NCI-H1092 treated with DMSO at 0.1 percent for 48 hours (cell line): ENCODE results near the gene NAP1L1.
A peak's percentile ranks its signal among the peaks of the same experiment; 100 is the strongest.

Experiments used
- DNase-seq: peaks from one replicate; lab custom pipeline; 2025; lab: John Stamatoyannopoulos, UW

Gene NAP1L1

DNA sequence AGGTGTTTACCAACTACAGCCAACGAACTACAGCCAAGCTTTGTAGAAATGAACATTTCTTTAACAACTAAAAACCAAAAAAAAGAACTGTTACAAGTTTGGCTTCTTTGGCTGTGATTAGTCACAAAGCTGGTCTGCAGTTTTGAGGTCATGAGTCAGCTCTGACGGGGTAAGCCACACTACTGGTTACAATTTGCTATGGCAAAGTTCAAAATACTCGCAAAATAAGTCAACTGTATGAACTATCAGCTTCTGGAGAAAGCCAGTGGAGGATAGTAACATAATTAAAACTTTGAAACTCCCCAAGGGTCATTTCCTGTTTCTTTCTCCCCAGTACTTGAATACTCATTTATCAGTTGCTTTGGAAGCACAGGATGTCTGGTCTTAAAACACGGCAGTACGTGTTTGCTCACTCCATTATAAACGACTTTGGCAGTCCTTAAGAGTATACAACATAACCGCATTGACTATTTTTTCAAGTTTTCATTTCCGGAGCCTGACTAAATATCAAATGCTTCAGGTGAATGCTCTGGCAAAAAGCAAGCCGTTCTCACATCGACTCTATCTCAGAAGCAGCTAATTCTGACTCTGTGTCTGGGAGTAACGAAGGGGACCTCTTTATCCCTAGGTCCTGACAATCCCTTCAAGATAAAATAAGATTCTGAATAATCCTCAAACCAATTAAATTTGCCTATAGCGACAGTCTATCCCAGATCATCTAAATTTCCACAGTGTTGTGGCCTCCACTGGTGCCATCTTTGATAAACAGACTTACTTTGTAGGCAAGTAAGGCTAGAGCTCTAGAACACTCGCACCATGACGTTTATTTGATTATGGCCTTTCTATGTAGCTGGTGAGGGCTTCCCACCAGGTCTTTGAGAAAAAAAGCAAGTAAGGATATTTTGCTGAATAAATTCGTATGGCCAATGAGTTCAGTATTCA, 63.5 kb downstream of the NAP1L1 start:
- DNase-seq: no peak

DNA sequence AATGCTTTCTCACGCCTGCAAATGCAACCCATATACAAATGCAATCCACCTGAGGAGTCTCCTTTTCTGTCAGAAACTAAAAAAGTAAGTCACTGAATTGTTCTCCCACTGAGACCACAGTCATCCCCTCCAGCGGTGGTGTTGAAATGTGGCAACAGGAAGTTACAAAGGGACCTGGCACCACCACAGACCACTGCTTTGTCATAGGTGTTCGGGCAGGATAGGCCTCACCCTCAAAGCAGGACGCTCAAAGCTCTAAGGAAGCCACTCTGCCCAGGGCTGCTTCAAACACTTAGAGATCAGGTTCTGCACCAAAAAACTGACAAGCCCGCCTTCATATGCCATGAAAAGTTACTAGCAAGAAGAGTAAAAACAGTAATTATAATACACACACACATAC, 64.2 kb downstream of the NAP1L1 start:
- DNase-seq: no peak

DNA sequence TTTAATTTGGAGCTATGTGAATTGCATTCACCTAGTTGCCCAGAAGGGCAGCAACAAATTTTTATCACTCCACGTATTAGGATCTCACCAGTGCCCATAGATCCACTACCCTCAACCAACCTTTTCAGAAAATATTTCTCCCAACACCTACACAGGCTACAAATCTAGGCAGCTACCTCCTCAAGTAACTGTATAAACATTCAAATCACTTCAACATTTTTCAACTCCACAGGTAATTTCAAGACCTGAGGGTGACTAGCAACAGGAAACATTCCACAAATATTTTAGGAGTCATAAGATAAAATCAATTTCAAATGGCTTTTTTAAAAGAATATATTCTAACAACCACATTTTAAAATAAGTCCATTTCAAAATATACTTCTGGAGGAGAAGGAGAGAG, 65.8 kb downstream of the NAP1L1 start:
- DNase-seq: no peak

DNA sequence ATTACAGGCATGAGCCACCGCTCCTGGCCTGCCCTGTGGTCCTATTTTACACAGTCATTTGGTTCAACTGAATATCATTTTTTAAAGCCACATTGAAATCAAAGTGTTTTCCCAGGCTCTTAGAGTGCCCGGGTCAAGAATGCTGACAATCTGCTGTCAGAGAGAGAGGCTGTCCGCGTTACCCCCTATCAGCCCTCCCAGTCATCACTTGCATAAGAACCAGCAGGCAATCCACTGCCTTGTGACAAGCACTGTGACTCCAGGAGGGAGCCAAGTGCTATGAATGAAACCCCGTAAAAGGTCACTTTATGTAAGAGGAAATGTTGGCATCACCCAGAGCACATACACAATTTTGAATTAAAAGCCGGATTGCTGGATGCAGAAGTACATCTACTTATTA, 66.4 kb downstream of the NAP1L1 start:
- no peak for DNase-seq

DNA sequence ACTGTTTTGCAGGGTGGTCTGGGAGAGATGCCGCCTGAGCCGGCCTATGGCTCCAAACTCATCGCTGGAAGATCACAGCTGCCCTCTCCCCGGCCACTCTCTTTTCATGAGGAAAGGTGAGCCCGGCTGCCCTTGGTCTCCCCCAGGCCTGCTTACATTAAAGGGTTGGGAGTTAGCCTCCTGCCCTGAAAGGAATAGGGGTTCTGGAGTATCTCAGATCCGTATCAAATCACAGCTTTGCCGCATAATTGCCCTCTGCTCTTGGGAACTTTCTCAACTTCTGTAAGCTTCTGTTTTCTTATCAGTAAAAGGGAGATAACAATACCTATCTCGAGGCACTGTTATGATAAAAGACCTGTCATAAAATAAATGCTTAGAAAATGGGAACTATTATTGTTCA, 70.5 kb downstream of the NAP1L1 start:
- DNase-seq: no peak

DNA sequence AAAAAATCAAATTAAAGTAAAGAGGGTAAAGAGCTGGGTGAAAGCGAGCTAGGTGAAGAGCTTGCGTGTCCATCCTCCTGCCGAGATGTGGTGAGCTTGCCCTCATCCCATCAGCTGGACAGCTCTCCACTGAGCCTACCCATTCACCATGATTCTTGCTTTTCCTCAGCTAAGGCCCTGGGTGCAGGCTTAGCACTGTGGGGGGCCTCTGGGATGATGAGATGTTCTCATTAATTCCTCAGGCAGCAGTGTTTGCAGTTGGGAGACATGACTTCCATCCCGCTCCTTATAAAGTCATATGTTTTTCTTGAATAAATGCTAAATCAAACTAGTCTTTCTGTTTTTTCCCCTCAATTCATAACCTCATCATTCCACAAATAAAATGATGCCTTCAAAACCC, 70.9 kb downstream of the NAP1L1 start:
- DNase-seq: no peak

DNA sequence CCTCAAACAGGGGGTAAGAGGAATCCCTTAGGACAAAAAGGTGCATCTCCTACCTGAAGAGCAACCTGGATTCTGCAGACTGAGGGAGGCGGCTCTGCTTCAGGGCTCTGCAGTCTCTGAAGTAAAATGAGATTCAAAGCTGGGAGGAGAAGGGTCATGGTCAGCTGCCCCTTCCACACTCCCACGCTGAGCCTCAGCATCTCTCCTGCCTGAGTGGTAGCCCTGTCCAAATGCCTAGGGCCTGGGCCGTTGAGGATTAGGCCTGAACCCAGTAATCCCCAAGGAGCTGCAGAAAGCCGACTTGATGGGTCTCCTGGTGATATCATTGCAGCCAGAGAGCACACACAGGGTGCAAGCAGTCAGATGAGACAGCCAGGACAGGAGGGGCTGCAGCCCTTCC, 71.8 kb downstream of the NAP1L1 start:
- no peak for DNase-seq

DNA sequence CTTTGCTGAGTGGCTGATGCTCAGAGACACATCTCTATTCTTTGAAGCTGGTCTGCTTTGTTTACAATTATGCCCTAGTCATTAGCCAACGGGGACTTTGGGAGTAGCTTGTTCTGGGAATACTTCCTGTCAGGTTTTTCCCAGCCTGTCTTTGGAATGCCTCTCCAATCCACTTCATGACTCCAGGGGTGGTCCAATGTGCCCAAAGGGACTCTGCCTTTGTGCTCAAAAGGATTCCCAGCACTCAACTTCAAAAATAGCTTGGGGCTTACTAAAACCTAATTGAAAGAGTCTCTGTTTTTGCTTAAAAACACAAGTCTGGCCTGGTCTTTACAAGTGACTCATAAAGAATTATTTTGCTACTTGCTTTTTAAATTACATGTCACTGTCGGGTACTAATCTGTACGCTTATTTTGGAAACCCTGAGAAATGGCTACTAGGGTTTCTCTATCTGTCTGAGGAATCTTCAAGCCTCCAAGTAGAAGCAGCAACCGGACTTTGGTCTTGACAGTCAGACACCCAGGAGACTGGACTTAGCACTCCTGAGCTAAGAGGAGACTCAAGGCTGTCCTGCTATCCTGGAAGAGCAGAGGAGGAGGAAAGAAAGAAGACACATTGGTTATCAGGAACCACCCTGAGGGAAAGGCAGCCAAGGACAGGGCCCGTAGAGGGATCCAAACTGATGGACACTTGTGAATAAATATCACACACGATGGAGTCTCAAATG, 73.6 kb downstream of the NAP1L1 start:
- DNase-seq: no peak

DNA sequence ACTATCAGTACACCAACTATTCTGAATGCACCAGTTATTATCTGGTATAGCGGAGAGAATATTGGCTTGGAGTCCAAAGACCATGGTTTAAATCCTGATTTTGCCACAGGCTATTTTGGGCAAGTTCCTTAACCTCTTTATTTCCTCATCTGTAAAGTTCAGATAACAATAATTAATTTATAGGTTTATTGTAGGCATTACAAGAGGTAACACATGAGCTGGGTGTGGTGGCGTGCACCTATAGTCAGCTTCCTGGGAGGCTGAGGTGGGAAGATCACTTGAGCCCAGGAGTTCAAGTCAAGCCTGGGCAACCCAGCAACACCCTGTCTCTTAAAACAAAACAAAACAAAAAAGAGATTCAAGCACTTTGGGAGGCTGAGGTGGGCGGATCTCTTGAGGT, 76.1 kb downstream of the NAP1L1 start:
- DNase-seq: no peak

DNA sequence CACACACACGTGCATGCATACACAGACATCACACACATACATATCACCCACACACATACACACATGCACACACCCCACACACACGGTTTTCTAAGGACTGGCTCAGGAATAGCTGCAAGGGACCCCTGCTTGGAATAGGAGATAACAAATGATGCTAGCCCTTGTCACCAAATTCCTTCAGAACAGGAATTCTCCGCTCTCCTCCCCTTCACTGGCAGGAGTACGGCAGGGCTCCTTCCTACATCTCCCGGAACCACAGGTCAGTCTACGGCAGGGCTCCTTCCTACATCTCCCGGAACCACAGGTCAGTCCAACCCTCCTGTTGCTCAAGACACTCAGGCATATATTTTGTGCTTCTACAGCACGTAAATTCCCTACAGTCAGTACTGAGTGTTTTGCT, 76.8 kb downstream of the NAP1L1 start:
- DNase-seq: no peak

DNA sequence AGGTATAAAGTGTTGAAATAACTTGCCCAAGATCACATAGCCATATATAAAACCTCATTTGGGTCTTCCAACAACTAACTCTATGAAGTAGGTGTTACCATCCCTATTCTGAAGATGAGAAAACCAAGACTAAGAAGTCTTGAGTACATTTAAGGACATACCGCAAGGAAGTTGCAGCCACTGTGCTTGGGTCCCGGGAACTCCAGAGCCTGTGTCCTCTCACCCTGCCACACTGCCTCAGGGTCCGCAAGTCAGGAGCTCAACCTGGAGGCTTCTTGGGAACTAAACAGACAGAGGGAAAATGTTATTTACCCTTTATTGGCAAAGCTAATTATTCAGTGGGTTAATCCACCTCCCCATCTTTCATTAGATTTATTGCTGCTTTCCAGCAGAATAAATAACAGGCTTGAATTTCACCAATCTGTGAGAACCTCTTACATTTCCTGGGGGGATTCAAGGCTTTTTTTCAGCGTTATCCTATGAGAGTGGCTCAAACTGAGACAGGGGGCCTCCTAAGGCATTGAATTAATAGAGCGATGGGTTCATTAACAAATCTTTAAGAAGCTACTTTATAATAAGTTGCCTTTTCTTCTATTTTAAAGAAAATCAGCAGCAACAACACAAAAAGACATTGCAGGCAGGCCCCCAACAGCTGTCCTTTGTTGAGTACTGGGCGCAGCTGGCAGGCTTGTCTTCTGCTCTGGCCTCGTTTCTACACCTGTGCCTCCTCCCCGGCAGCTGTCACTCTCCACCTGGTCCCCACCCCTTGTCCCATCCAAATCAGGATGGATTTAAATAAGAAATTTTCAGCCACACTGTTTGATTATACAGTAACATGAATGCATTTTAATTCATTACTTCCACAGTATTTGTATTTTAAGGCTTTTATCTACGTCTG, 78.2 kb downstream of the NAP1L1 start:
- peak; percentile 16 for DNase-seq

DNA sequence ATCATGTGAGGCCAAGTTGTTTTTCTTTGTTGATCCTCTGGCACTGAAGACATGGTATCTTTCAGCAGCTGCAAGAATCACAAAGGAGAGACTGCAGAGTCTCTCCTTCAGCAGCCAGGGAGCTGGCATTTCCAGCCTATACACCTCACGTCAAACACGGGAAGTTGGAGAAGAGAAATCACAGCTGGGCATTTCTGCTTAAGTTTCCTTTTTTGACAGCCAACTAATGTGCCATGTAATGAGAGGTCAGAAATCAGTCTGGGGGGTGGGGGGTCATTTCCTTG, 81.2 kb downstream of the NAP1L1 start:
- no peak for DNase-seq

DNA sequence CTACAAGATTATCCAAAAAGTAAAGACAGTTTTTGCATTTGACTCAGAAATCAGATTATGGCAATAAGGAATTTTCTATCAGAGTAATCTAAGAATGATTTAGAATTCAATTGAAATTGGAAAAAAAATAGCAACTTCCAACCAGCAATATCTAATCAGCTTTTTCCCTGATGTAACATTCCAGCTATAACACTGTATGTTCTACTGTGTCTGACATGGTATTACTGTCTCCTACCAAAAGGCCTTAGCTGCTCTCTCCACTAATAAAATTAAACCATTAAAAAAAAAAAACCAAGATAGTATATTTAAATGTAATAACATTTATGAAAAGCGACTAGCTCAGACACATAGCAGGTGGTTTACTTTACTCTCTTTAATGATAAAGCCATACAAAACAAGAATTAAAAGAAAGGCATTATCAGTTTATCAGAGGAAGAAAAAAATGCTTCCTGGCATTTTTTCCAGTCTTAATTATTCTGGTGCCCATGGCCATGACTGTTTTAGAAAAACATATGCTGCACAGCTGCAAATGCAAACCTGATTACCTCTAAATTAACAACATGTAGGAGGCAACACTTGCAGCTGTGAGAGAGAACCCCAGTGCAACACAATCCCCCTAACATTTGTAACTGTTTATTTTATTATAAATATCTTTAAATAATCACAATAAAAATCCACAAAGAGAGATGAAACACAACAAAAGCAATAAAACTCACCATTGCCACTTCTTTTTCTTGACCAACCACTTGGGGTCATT, 81.7 kb downstream of the NAP1L1 start:
- DNase-seq: no peak

DNA sequence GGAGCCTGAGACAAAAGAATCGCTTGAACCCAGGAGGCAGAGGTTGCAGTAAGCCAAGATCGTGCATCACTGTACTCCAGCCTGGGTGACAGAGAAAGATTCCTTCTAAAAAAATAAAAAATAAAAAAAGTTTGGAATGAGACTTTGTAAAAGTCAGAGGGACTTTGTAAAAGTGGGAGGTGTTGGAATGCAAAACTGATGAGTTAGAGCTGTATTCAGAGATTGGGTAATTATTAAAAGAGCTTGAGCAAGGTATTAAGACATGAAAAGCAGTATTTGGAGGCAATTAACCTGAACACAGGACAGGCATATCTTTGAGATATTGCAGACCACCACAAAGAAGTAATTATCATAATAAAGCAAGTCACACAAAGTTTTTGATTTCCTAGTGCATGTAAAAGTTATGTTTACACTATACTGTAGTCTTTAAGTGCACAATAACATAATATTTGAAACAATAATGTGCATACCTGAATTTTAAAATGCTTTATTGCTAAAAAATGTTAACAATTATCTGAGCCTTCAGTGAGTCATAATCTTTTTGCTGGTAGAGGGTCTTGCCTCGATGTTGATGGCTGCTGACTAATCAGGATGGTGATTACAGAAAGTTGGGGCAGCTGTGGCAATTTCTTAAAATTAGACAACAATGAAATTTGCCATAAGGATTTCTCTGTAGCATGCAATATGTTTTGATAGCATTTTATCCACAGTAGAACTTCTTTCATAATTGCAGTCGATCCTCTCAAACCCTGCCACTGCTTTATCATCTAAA, 86.0 kb downstream of the NAP1L1 start:
- no peak for DNase-seq

DNA sequence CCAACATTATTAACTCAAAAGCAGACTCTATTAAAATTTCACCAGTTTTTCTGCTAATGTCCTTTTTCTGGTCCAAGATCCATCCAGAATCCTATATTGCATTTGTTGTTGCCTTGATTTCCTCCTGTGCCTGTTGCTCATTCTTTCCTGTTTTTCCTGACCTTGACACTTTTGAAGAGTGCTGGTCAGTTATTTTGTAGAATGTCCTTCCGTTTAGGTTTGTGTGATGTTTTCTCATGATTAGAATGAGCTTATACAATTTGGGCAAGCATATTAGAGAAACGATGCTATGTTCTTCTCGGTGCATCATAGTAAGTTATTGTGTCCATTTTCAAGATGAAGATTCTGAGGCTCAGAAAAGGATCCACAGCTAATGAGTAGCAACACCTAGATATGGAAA, 86.8 kb downstream of the NAP1L1 start:
- no peak for DNase-seq

DNA sequence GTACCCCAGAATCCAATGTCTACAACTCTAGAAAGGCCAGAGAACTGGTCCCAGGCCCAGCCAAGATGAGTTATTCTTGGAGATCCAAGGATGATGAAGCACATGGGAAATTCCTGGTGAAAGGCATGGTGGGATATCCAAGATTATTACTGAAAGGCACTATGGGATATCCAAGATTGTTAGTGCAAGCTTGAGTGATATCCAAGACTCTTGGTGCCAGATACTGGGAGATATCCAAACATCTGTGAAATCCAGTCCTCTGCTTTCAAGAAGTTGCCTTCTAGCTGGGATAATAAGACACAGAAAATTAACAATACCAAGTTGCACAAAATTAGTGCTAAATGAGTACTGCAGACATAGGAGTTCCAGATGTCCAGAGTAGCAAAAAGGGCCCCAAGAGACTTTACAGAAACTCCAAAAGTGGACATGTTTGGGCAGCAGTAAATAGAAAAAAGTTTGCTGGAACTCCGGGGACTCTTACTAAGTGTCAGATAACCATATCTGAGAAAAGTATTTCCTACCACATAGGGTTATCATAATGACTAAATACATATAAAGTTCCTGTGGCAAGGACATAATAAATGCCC, 87.5 kb downstream of the NAP1L1 start:
- DNase-seq: no peak

DNA sequence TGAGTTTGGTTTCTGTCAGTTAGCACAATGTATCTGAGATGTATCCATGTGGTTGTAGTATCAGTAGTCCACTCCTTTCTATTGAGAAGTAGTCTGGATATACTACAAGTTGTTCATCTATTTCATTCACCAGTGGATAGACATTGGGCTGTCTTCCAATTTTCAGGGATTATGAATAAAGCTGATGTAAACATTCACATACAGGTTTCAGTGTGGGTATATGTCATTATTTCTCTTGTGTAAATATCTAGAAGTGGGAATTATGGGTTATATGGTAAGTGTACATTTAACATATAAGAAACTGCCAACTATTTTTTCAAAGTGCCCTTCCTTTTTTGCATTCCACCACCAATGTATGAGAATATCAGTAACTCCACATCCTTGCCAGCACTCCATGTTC, 88.8 kb downstream of the NAP1L1 start:
- DNase-seq: no peak

DNA sequence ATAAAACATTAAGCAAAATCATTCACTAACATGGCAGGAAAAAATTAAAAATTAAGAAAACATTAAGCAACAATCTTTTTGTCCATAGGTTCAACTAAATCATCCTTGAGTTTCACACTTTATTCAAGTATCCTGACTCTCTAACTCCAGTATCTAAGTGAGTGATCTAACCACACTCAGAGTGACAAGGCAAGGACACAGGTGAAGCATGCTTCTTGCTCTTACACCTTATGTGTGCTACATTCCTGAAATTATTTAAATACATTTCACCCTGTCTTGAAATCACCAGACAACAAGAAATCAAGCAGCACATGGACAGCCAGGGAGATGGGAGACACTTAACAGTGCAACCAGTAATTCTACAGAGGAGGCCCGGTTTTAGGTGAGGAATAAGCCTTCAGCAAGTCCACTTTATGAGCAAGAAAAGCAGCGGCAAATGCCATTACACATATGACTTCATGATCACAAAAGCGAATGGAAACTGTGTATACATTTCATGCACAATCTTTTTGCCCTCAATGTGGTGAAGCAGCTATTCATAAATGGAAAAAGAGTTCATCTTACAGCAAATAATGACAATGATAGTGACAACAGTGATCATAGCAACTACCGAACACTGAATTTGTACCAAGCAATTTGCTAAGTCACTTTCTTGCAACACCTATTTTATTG, 90.3 kb downstream of the NAP1L1 start:
- DNase-seq: no peak

DNA sequence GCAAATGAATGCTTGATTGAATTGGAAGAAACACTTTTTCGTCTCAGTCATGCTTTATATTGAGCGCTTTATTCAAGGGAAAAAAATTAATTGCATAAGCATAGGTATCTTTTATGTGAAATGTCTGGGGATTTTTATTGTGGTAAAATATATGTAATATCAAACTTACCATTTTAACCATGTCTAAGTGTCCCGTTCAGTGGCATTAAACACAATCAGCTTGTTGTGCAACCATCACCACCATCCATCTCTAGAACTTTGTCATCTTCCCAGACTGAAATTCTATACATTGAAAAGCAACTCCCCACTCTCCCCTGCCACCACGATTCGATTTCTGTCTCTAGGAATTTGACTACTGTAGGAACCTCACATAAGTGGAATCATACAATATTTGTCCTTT, 92.7 kb downstream of the NAP1L1 start:
- no peak for DNase-seq
